ENCODE data around the gene DENND6A.

GRCh38 chr3:57605683-57606082 is 87.2 kb downstream of the DENND6A start:
- no peak for TF ChIP-seq CTCF (IDR thresholded peaks at IDR 0.05)
- TF ChIP-seq POLR2A (IDR thresholded peaks at IDR 0.05), result no peak

Measured in upper lobe of left lung (tissue), 4 donors.